ENCODE results near the gene SIGLEC12.

DNA sequence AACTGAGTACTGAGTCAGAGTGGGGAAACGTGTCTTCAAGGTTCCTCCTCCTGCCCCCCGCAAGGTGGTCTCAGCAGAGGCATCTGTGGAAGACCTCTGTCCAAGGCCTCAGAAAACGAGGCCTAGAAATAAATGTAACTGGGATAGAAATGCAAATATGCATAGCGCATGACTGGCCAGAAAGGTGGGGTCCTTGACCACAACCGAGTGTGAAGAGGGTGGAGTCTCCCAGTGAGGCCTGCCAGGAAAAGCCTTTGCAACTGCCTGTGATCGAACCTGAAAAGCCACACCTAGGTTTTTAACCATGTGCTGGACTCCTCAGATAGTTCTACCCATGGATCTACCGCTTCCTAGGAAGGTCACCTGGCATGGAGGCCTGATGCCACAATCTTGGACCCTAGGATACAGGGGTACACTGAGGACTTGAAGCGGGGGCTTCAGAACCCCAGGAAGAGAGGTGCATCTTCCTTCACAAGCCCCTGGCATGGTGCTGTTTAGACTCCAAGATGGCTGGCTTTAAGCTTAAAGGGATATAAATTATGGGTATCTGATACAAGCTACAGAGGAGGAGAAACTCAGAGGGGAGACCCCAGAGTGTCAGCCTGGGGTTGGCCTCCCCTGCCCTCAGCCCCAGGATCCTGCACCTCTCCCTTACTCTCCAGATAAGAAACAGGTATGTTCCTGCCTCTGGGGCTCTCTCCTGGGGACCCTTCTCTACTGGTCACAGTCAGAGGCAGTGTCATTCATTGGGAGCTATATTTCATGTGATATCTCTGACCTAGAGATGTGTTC is 48.1 kb upstream of the SIGLEC12 start:
- TF ChIP-seq, protein P1, sequence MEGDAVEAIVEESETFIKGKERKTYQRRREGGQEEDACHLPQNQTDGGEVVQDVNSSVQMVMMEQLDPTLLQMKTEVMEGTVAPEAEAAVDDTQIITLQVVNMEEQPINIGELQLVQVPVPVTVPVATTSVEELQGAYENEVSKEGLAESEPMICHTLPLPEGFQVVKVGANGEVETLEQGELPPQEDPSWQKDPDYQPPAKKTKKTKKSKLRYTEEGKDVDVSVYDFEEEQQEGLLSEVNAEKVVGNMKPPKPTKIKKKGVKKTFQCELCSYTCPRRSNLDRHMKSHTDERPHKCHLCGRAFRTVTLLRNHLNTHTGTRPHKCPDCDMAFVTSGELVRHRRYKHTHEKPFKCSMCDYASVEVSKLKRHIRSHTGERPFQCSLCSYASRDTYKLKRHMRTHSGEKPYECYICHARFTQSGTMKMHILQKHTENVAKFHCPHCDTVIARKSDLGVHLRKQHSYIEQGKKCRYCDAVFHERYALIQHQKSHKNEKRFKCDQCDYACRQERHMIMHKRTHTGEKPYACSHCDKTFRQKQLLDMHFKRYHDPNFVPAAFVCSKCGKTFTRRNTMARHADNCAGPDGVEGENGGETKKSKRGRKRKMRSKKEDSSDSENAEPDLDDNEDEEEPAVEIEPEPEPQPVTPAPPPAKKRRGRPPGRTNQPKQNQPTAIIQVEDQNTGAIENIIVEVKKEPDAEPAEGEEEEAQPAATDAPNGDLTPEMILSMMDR (optimal IDR thresholded peaks at IDR 0.05 in 1 of 3, IDR thresholded peaks at IDR 0.05 in 1 of 3, conservative IDR thresholded peaks at IDR 0.05 in 1 of 3; ENCODE audit: extremely low read depth in 1 of 3, insufficient read depth in 2 of 3, low read length in 3 of 3), result no peak
- TF ChIP-seq EZH2 (IDR thresholded peaks at IDR 0.05; ENCODE audit: low read length), result no peak

All from keratinocyte (primary cell).